ENCODE measurements around the gene OLIG1.

OLIG1 gene

GRCh38 chr21:33024201-33025103, 45.5 kb upstream of the OLIG1 start:
- Histone ChIP-seq H3K4me3 (no peak overlapping the region), H3K9me3 (ENCODE audit: low read depth, low read length) (no peaks in the 10 kb centered on the region), H3K9ac (ENCODE audit: insufficient read length) (no peak overlapping the region), H3K36me3 (ENCODE audit: insufficient read depth, low read length) (no peaks in the 10 kb centered on the region), H3K27ac (no peak overlapping the region)
- TF ChIP-seq FOXP2 (optimal IDR thresholded peaks at IDR 0.05; ENCODE audit: control extremely low read depth, extremely low read length, insufficient read depth): no peak
- no peak for TF ChIP-seq EZH2 (IDR thresholded peaks at IDR 0.05)
- no peak for TF ChIP-seq POLR2AphosphoS5 (IDR thresholded peaks at IDR 0.05; ENCODE audit: borderline replicate concordance, low read depth, low read length)
- DNase-seq (ENCODE audit: low read depth, low spot score): no peak

GRCh38 chr21:33025106-33025488, 44.8 kb upstream of the OLIG1 start:
- Histone ChIP-seq H3K27ac (no peak overlapping the region), H3K36me3 (ENCODE audit: insufficient read depth, low read length) (no peaks in the 10 kb centered on the region), H3K4me3 (no peak overlapping the region), H3K9me3 (ENCODE audit: low read depth, low read length) (no peaks in the 10 kb centered on the region), H3K9ac (ENCODE audit: insufficient read length) (no peak overlapping the region)
- TF ChIP-seq POLR2AphosphoS5 (IDR thresholded peaks at IDR 0.05; ENCODE audit: borderline replicate concordance, low read depth, low read length) (no peak), FOXP2 (optimal IDR thresholded peaks at IDR 0.05; ENCODE audit: control extremely low read depth, extremely low read length, insufficient read depth) (no peak), EZH2 (IDR thresholded peaks at IDR 0.05) (no peak)
- no peak for DNase-seq (ENCODE audit: low read depth, low spot score)

GRCh38 chr21:33025489-33026442, 44.2 kb upstream of the OLIG1 start, which contains the start of gene OLIG2:
Gene OLIG2 (plus strand): TSS chr21:33025935. CDS start chr21:33026863, 928 bp downstream.
- H3K9me3 ChIP-seq (ENCODE audit: low read depth, low read length): no peaks in the 10 kb centered on the region
- no peak for DNase-seq (ENCODE audit: low read depth, low spot score)
- H3K9ac ChIP-seq (ENCODE audit: insufficient read length): no peak within 1 kb of the TSS
- H3K27ac ChIP-seq: no peak within 1 kb of the TSS
- no peak for TF ChIP-seq POLR2AphosphoS5 (IDR thresholded peaks at IDR 0.05; ENCODE audit: borderline replicate concordance, low read depth, low read length)
- TF ChIP-seq EZH2 (IDR thresholded peaks at IDR 0.05): peak; percentile 53
- no peak for TF ChIP-seq FOXP2 (optimal IDR thresholded peaks at IDR 0.05; ENCODE audit: control extremely low read depth, extremely low read length, insufficient read depth)
- no peaks in the 10 kb centered on the region for H3K36me3 ChIP-seq (ENCODE audit: insufficient read depth, low read length)
- H3K4me3 ChIP-seq: peak within 1 kb of the TSS; percentile 30; the same call in 1 of the 2 replicates

- TF ChIP-seq EZH2 (IDR thresholded peaks at IDR 0.05) (peak; percentile 60), FOXP2 (optimal IDR thresholded peaks at IDR 0.05; ENCODE audit: control extremely low read depth, extremely low read length, insufficient read depth) (no peak), POLR2AphosphoS5 (IDR thresholded peaks at IDR 0.05; ENCODE audit: borderline replicate concordance, low read depth, low read length) (no peak)
- Histone ChIP-seq H3K4me3 (no peak overlapping the region), H3K36me3 (ENCODE audit: insufficient read depth, low read length) (no peaks in the 10 kb centered on the region), H3K27ac (no peak overlapping the region), H3K9me3 (ENCODE audit: low read depth, low read length) (no peaks in the 10 kb centered on the region), H3K9ac (ENCODE audit: insufficient read length) (no peak overlapping the region)
- no peak for DNase-seq (ENCODE audit: low read depth, low spot score)
Observed at GRCh38 chr21:33026443-33026858, 43.5 kb upstream of the OLIG1 start.

GRCh38 chr21:33026878-33027400, 43.0 kb upstream of the OLIG1 start:
- Histone ChIP-seq H3K9me3 (ENCODE audit: low read depth, low read length) (no peaks in the 10 kb centered on the region), H3K9ac (ENCODE audit: insufficient read length) (no peak overlapping the region), H3K4me3 (no peak overlapping the region), H3K27ac (no peak overlapping the region), H3K36me3 (ENCODE audit: insufficient read depth, low read length) (no peaks in the 10 kb centered on the region)
- TF ChIP-seq POLR2AphosphoS5 (IDR thresholded peaks at IDR 0.05; ENCODE audit: borderline replicate concordance, low read depth, low read length) (no peak), FOXP2 (optimal IDR thresholded peaks at IDR 0.05; ENCODE audit: control extremely low read depth, extremely low read length, insufficient read depth) (no peak), EZH2 (IDR thresholded peaks at IDR 0.05) (no peak)
- no peak for DNase-seq (ENCODE audit: low read depth, low spot score)

- no peak overlapping the region for H3K27ac ChIP-seq
- H3K4me3 ChIP-seq: no peak overlapping the region
- H3K9me3 ChIP-seq (ENCODE audit: low read depth, low read length): no peaks in the 10 kb centered on the region
- DNase-seq (ENCODE audit: low read depth, low spot score): no peak
- no peak overlapping the region for H3K9ac ChIP-seq (ENCODE audit: insufficient read length)
- TF ChIP-seq POLR2AphosphoS5 (IDR thresholded peaks at IDR 0.05; ENCODE audit: borderline replicate concordance, low read depth, low read length) (no peak), FOXP2 (optimal IDR thresholded peaks at IDR 0.05; ENCODE audit: control extremely low read depth, extremely low read length, insufficient read depth) (no peak)
- H3K36me3 ChIP-seq (ENCODE audit: insufficient read depth, low read length): no peaks in the 10 kb centered on the region
Observed at GRCh38 chr21:33027401-33028286, 42.3 kb upstream of the OLIG1 start.

- no peak overlapping the region for H3K27ac ChIP-seq
- H3K4me3 ChIP-seq: no peak overlapping the region
- no peaks in the 10 kb centered on the region for H3K36me3 ChIP-seq (ENCODE audit: insufficient read depth, low read length)
- no peak for TF ChIP-seq FOXP2 (optimal IDR thresholded peaks at IDR 0.05; ENCODE audit: control extremely low read depth, extremely low read length, insufficient read depth)
- H3K9ac ChIP-seq (ENCODE audit: insufficient read length): no peak overlapping the region
- H3K9me3 ChIP-seq (ENCODE audit: low read depth, low read length): no peaks in the 10 kb centered on the region
- DNase-seq (ENCODE audit: low read depth, low spot score): no peak
Observed at GRCh38 chr21:33028287-33028670, 41.7 kb upstream of the OLIG1 start.
